ENCODE data around the gene BACH2.

The BACH2 gene

DNA sequence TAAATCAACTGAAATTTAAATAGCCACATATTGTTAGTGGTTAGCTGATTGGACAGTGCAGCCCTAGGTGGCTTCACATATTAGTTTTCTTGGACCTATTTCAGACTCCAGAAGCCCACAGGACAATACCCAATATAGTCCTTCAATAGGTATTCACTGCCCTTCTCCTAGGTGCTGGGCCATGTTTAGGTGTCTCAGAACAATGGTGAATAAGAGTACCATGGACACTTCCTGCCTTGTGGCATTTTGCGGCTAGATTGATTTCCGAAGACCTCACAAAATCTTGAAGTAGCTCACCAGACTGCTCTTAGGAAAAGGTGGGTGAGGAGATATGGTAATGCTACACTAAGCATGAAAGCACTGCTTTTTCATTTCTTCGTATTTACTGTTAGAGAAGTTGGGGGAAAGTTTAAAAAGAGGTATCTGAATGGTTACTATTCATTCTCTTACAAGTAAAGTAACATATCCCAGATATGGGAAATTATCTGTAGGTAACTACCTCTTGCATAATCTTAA, 203.0 kb downstream of the BACH2 start:
- no peaks in the 10 kb centered on the region for H3K36me3 ChIP-seq (ENCODE audit: low read length)
- TF ChIP-seq, protein P1, sequence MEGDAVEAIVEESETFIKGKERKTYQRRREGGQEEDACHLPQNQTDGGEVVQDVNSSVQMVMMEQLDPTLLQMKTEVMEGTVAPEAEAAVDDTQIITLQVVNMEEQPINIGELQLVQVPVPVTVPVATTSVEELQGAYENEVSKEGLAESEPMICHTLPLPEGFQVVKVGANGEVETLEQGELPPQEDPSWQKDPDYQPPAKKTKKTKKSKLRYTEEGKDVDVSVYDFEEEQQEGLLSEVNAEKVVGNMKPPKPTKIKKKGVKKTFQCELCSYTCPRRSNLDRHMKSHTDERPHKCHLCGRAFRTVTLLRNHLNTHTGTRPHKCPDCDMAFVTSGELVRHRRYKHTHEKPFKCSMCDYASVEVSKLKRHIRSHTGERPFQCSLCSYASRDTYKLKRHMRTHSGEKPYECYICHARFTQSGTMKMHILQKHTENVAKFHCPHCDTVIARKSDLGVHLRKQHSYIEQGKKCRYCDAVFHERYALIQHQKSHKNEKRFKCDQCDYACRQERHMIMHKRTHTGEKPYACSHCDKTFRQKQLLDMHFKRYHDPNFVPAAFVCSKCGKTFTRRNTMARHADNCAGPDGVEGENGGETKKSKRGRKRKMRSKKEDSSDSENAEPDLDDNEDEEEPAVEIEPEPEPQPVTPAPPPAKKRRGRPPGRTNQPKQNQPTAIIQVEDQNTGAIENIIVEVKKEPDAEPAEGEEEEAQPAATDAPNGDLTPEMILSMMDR (IDR thresholded peaks at IDR 0.05; ENCODE audit: insufficient read depth, low read length, poor library complexity, severe bottlenecking): no peak
- TF ChIP-seq EZH2phosphoT487 (conservative IDR thresholded peaks at IDR 0.05; ENCODE audit: low read length): no peak
- no peak overlapping the region for H3K4me3 ChIP-seq (ENCODE audit: insufficient read depth, low read length, poor library complexity, severe bottlenecking)
- H3K9me2 ChIP-seq (replicated peaks; ENCODE audit: insufficient read depth, low read length): no peaks in the 10 kb centered on the region
- no peak overlapping the region for H3K4me2 ChIP-seq (ENCODE audit: low read depth, low read length, poor library complexity, severe bottlenecking)
- no peak overlapping the region for H3K27ac ChIP-seq (ENCODE audit: low read depth, low read length)
- no peaks in the 10 kb centered on the region; the same call in 1 of the 2 replicates for H4K20me1 ChIP-seq (ENCODE audit: low read depth, low read length)
- no peaks in the 10 kb centered on the region for H3K9me3 ChIP-seq (ENCODE audit: insufficient read depth, low read length)
- H3K9ac ChIP-seq (ENCODE audit: low read length): no peak overlapping the region
- H3K27me3 ChIP-seq (ENCODE audit: low read length): no peaks in the 10 kb centered on the region
- H3K79me2 ChIP-seq (ENCODE audit: insufficient read depth, low read length): peaks cover 3% of the 10 kb centered on the region; the same call in 1 of the 2 replicates
- H2AFZ ChIP-seq (ENCODE audit: low read depth, low read length, severe bottlenecking): no peak overlapping the region
- H3F3A ChIP-seq (ENCODE audit: insufficient read depth): no peaks in the 10 kb centered on the region

DNA sequence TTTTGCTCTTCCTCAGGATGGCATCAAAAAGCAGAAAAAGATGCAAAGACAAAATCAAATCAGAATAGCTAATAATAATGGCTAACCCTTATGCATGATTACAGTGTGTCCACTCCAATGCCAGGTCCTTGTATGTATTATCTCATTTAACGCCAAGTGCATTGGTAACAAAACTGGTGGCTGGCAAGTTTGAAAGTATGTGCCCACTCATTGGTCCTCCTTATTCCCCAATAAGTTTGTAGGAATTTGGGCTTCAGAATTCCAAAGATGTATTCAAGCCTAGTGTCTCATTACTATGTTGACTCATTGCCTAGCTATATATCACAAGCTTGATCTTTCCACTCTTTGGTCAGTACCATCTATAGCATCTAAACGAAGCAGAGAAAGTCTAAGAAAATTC, 205.8 kb downstream of the BACH2 start:
- Histone ChIP-seq H3K9me2 (replicated peaks; ENCODE audit: insufficient read depth, low read length) (no peaks in the 10 kb centered on the region), H3K9me3 (ENCODE audit: insufficient read depth, low read length) (no peaks in the 10 kb centered on the region)
- no peak for TF ChIP-seq EZH2phosphoT487 (conservative IDR thresholded peaks at IDR 0.05; ENCODE audit: low read length)

DNA sequence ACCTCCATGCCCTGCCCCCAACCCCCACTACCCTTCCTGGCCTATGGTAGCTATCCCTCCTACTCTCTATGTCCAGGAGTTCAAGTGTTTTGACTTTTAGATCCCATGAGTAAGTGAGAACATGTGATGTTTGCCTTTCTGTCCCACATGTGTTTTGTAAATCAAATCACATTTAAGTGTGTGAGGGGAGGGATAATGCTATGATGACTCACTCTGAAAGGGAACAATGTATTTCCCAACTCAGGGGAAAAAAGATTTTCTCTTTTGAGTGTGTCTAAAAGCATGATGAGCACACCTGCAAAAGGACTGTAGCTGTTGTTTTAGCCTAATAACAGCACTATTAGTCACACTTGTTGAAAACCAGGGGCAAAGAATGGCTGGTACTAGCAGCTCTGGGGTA, 208.6 kb downstream of the BACH2 start:
- Histone ChIP-seq H3K36me3 (ENCODE audit: low read length) (no peaks in the 10 kb centered on the region), H3K4me3 (ENCODE audit: insufficient read depth, low read length, poor library complexity, severe bottlenecking) (no peak overlapping the region), H3K27ac (ENCODE audit: low read depth, low read length) (no peak overlapping the region), H3K9ac (ENCODE audit: low read length) (no peak overlapping the region), H2AFZ (ENCODE audit: low read depth, low read length, severe bottlenecking) (no peak overlapping the region), H4K20me1 (ENCODE audit: low read depth, low read length) (no peaks in the 10 kb centered on the region; the same call in 1 of the 2 replicates), H3K9me2 (replicated peaks; ENCODE audit: insufficient read depth, low read length) (no peaks in the 10 kb centered on the region), H3K9me3 (ENCODE audit: insufficient read depth, low read length) (no peaks in the 10 kb centered on the region), H3F3A (ENCODE audit: insufficient read depth) (no peaks in the 10 kb centered on the region), H3K27me3 (ENCODE audit: low read length) (no peaks in the 10 kb centered on the region), H3K4me2 (ENCODE audit: low read depth, low read length, poor library complexity, severe bottlenecking) (no peak overlapping the region), H3K79me2 (ENCODE audit: insufficient read depth, low read length) (peaks cover 3% of the 10 kb centered on the region; the same call in 1 of the 2 replicates)
- TF ChIP-seq EZH2phosphoT487 (conservative IDR thresholded peaks at IDR 0.05; ENCODE audit: low read length): no peak
- TF ChIP-seq, protein P1 (IDR thresholded peaks at IDR 0.05; ENCODE audit: insufficient read depth, low read length, poor library complexity, severe bottlenecking): no peak

More for the DNA sequence above, 205.8 kb downstream of the BACH2 start:
- Histone ChIP-seq H3F3A (ENCODE audit: insufficient read depth) (no peaks in the 10 kb centered on the region), H3K27ac (ENCODE audit: low read depth, low read length) (no peak overlapping the region), H3K4me2 (ENCODE audit: low read depth, low read length, poor library complexity, severe bottlenecking) (no peak overlapping the region), H3K4me3 (ENCODE audit: insufficient read depth, low read length, poor library complexity, severe bottlenecking) (no peak overlapping the region), H4K20me1 (ENCODE audit: low read depth, low read length) (no peaks in the 10 kb centered on the region; the same call in 1 of the 2 replicates), H2AFZ (ENCODE audit: low read depth, low read length, severe bottlenecking) (no peak overlapping the region), H3K79me2 (ENCODE audit: insufficient read depth, low read length) (peaks cover 3% of the 10 kb centered on the region; the same call in 1 of the 2 replicates), H3K9ac (ENCODE audit: low read length) (no peak overlapping the region), H3K27me3 (ENCODE audit: low read length) (no peaks in the 10 kb centered on the region), H3K36me3 (ENCODE audit: low read length) (no peaks in the 10 kb centered on the region)

DNA sequence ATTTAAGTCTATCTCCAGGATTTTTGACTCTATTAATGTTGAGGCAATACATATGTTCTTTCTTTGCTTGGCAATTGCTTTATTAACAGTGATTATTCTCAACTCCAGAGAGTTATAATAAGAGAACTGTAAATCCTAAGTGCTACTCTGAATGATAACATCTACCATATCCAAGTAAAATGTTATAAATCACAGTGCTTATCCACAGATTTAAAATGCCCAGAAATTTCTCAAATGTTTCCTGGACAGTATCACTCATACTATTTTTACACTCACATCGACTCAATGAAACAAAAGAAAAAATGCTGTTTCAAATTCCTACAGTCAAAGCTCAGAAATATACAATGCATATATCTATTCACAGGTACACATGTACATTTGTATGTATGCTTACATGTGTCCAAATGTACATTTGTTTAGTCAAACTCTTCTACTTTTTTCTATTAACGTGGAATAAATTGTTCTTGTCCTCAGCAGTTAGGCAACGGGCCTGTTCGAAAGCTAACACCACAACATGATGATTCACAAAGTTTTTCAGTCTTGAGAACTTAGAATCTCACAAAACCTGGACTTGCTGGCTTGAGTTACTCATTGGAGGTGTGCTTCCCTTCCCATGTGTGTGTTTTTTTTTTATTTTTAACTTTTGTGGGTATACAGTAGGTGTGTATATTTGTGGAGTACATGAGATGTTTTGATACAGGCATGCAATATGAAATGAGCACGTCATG, 209.4 kb downstream of the BACH2 start:
- no peak overlapping the region for H3K4me3 ChIP-seq (ENCODE audit: insufficient read depth, low read length, poor library complexity, severe bottlenecking)
- H3K36me3 ChIP-seq (ENCODE audit: low read length): no peaks in the 10 kb centered on the region
- no peaks in the 10 kb centered on the region for H3F3A ChIP-seq (ENCODE audit: insufficient read depth)
- TF ChIP-seq, protein P1 (IDR thresholded peaks at IDR 0.05; ENCODE audit: insufficient read depth, low read length, poor library complexity, severe bottlenecking): no peak
- no peak for TF ChIP-seq EZH2phosphoT487 (conservative IDR thresholded peaks at IDR 0.05; ENCODE audit: low read length)
- no peaks in the 10 kb centered on the region for H3K9me2 ChIP-seq (replicated peaks; ENCODE audit: insufficient read depth, low read length)
- H3K9ac ChIP-seq (ENCODE audit: low read length): no peak overlapping the region
- H3K27me3 ChIP-seq (ENCODE audit: low read length): no peaks in the 10 kb centered on the region
- H3K9me3 ChIP-seq (ENCODE audit: insufficient read depth, low read length): no peaks in the 10 kb centered on the region
- peaks cover 3% of the 10 kb centered on the region; the same call in 1 of the 2 replicates for H3K79me2 ChIP-seq (ENCODE audit: insufficient read depth, low read length)
- no peak overlapping the region for H2AFZ ChIP-seq (ENCODE audit: low read depth, low read length, severe bottlenecking)
- no peaks in the 10 kb centered on the region; the same call in 1 of the 2 replicates for H4K20me1 ChIP-seq (ENCODE audit: low read depth, low read length)
- no peak overlapping the region for H3K27ac ChIP-seq (ENCODE audit: low read depth, low read length)
- H3K4me2 ChIP-seq (ENCODE audit: low read depth, low read length, poor library complexity, severe bottlenecking): no peak overlapping the region
